KMS-11 (cell line): Measurements from ENCODE around the gene PRPF18.

Source experiments
- H2AFZ ChIP-seq: fragments of 200-600 bp; sonication (generic); 2 replicates; pipeline ENCODE4 v1.6.1; 2016; ENCODE audit warnings: antibody characterized with exemption, mixed run types, low read depth
- H3K27ac ChIP-seq: fragments of 200-600 bp; sonication (generic); 2 replicates; pipeline ENCODE4 v1.6.1; 2016; ENCODE audit warnings: mild to moderate bottlenecking, mixed run types
- H3K27me3 ChIP-seq: fragments of 200-600 bp; sonication (generic); 2 replicates; pipeline ENCODE4 v1.6.1; 2017; ENCODE audit warnings: mild to moderate bottlenecking, low read depth, mixed run types, moderate library complexity; ENCODE audit not compliant: insufficient read depth
- H3K36me3 ChIP-seq: fragments of 200-600 bp; sonication (generic); 2 replicates; pipeline ENCODE4 v1.6.1; 2017; ENCODE audit warnings: mild to moderate bottlenecking, mixed run types; ENCODE audit not compliant: insufficient read depth
- H3K4me1 ChIP-seq: fragments of 200-600 bp; sonication (generic); 2 replicates; pipeline ENCODE4 v1.6.1; 2016; ENCODE audit warnings: mild to moderate bottlenecking, low read depth, mixed run types; ENCODE audit not compliant: poor library complexity, severe bottlenecking
- H3K4me2 ChIP-seq: fragments of 200-600 bp; sonication (generic); 2 replicates; pipeline ENCODE4 v1.7.0; 2016; ENCODE audit warnings: mild to moderate bottlenecking, mixed run types
- H3K4me3 ChIP-seq: fragments of 200-600 bp; sonication (generic); IDR thresholded peaks from 2 replicates; pipeline ENCODE4 v1.6.1; 2017; ENCODE audit warnings: low read depth, low read length, mixed read lengths; ENCODE audit not compliant: insufficient read depth
- H3K79me2 ChIP-seq: fragments of 200-600 bp; sonication (generic); 2 replicates; pipeline ENCODE4 v1.6.1; 2016; ENCODE audit warnings: low read depth, mixed run types; ENCODE audit not compliant: insufficient read depth
- H3K9ac ChIP-seq: fragments of 200-600 bp; sonication (generic); 2 replicates; pipeline ENCODE4 v1.6.1; 2016; ENCODE audit warnings: mild to moderate bottlenecking, mixed run types
- H4K20me1 ChIP-seq: fragments of 200-600 bp; sonication (generic); 2 replicates; pipeline ENCODE4 v1.6.1; 2016; ENCODE audit warnings: mild to moderate bottlenecking, mixed run types; ENCODE audit not compliant: insufficient read depth
- TF ChIP-seq, protein P1 (sequence below): fragments of 200-600 bp; sonication (generic); conservative IDR thresholded peaks from 2 replicates; pipeline ENCODE4 v1.6.1; 2017; ENCODE audit warnings: low read depth, mild to moderate bottlenecking, antibody characterized with exemption, low read length, moderate library complexity, mixed read lengths

Gene PRPF18

DNA sequence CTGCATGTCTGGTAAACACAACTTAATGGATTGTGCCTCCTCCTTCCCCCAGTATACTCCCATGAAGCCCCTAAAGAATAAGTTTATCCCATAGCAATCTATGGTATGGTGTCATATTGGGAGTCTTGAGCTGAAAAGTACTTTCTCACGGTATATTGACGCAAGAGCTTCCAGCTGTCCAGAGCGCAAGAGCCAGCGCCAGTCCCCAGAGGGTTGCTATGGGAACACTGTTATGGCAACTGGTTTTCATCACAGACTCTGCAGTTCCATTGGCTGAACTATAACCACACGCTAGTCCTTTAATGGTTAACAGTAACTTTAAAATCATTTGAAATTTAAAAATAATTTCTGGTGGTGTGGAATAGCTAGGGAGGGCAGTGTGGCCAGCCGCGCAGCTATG is 46.9 kb downstream of the PRPF18 start:
- Histone ChIP-seq H3K4me3 (no peak overlapping the region), H4K20me1 (no peaks in the 10 kb centered on the region), H3K27me3 (no peaks in the 10 kb centered on the region), H3K9ac (no peak overlapping the region), H3K79me2 (no peaks in the 10 kb centered on the region), H2AFZ (no peak overlapping the region), H3K4me1 (no peaks in the 10 kb centered on the region), H3K27ac (no peak overlapping the region), H3K36me3 (no peaks in the 10 kb centered on the region), H3K4me2 (no peak overlapping the region)
- TF ChIP-seq, protein P1, sequence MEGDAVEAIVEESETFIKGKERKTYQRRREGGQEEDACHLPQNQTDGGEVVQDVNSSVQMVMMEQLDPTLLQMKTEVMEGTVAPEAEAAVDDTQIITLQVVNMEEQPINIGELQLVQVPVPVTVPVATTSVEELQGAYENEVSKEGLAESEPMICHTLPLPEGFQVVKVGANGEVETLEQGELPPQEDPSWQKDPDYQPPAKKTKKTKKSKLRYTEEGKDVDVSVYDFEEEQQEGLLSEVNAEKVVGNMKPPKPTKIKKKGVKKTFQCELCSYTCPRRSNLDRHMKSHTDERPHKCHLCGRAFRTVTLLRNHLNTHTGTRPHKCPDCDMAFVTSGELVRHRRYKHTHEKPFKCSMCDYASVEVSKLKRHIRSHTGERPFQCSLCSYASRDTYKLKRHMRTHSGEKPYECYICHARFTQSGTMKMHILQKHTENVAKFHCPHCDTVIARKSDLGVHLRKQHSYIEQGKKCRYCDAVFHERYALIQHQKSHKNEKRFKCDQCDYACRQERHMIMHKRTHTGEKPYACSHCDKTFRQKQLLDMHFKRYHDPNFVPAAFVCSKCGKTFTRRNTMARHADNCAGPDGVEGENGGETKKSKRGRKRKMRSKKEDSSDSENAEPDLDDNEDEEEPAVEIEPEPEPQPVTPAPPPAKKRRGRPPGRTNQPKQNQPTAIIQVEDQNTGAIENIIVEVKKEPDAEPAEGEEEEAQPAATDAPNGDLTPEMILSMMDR = no peak

DNA sequence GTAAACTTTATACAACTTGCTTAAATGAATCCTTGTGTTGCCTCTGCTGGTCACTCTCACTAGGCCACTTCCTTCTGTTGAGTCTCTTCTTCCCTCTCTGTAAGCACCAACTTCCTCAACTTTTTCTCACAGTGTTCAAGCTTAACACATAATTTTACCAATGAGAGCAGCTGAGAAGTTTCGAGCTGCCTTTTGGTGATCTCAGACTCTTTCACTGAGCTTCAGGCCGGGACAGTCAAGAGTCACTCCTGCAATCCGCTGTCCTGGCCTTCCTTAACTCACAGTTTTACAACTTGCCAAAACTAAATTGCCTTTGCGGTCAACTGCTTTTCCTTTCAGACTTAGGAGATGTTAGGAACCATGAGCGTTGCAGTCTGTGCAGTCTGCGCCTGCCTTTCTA is 47.4 kb downstream of the PRPF18 start:
- Histone ChIP-seq H3K36me3 (no peaks in the 10 kb centered on the region), H4K20me1 (no peaks in the 10 kb centered on the region), H2AFZ (no peak overlapping the region), H3K79me2 (no peaks in the 10 kb centered on the region), H3K27ac (no peak overlapping the region), H3K4me2 (no peak overlapping the region), H3K4me1 (no peaks in the 10 kb centered on the region), H3K27me3 (no peaks in the 10 kb centered on the region), H3K4me3 (no peak overlapping the region), H3K9ac (no peak overlapping the region)
- TF ChIP-seq, protein P1 = no peak

DNA sequence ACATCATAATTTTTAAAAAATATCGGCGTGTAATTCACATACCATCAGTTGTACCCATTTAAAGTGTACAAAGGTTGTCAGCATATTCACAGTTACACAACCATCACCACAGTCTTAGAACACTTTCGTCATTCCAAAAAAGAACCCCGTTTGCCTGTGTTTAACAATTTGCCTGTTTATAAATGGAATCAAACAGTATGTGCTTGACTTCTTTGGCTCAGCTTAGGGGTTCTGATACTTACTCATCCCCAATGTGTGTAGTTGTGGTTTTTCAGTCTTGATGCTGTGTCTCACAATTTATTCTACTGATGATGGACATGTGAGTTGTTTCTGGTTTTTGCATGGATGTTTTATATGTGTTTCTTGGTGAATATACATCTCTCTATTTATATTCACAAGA is 50.0 kb downstream of the PRPF18 start:
- no peak overlapping the region for H3K9ac ChIP-seq
- TF ChIP-seq, protein P1 = no peak
- no peak overlapping the region for H3K27ac ChIP-seq
- H4K20me1 ChIP-seq = no peaks in the 10 kb centered on the region
- no peaks in the 10 kb centered on the region for H3K36me3 ChIP-seq
- no peak overlapping the region for H3K4me3 ChIP-seq
- no peak overlapping the region for H2AFZ ChIP-seq
- H3K79me2 ChIP-seq = no peaks in the 10 kb centered on the region
- H3K27me3 ChIP-seq = no peaks in the 10 kb centered on the region
- H3K4me1 ChIP-seq = no peaks in the 10 kb centered on the region
- H3K4me2 ChIP-seq = no peak overlapping the region

DNA sequence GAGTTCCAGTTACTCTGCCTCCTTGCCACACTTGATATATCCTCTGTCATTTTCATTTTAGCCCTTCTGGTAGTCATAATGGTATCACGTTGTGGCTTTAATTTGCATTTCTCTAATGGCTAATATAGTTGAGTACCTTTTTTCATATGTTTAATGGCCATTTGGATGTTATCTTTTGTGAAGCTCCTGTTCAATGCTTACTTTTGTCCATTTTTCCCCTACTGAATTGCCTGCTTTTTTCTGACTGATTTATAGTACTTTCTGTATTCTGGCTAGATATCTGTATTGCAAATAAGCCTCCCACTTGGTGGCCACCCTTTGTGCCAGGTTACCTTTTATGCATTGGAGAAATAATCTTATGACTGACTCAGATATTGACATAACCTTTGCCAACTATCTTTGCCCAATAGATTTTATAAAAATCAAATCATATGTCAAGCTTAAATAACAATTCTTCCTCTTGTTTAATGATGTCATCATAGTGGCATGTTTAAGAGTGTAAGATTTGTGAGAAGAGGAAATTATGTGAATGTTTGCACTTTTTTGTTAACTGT is 50.6 kb downstream of the PRPF18 start:
- TF ChIP-seq, protein P1 = no peak
- Histone ChIP-seq H3K36me3 (no peaks in the 10 kb centered on the region), H3K79me2 (no peaks in the 10 kb centered on the region), H3K4me2 (no peak overlapping the region), H4K20me1 (no peaks in the 10 kb centered on the region), H3K27me3 (no peaks in the 10 kb centered on the region), H3K27ac (no peak overlapping the region), H2AFZ (no peak overlapping the region), H3K9ac (no peak overlapping the region), H3K4me1 (no peaks in the 10 kb centered on the region), H3K4me3 (no peak overlapping the region)
